GM18498 (cell line): ENCODE data around the gene SHLD1.
"Not testable (repeated sequence)": the region's sequence is repeated elsewhere in the genome, so short reads cannot be mapped to it uniquely, and the experiment has no call there.

Experiments
- ATAC-seq: cut with Tn5 transposase; IDR thresholded peaks from one replicate; pipeline ENCODE4 v1.9.1; 2021; ENCODE audit warnings: mild to moderate bottlenecking, moderate library complexity; ENCODE audit not compliant: unreplicated experiment

Gene SHLD1, protein sequence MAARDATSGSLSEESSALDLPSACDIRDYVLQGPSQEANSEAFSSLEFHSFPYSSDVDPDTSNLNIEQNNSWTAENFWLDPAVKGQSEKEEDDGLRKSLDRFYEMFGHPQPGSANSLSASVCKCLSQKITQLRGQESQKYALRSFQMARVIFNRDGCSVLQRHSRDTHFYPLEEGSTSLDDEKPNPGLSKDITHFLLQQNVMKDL

DNA sequence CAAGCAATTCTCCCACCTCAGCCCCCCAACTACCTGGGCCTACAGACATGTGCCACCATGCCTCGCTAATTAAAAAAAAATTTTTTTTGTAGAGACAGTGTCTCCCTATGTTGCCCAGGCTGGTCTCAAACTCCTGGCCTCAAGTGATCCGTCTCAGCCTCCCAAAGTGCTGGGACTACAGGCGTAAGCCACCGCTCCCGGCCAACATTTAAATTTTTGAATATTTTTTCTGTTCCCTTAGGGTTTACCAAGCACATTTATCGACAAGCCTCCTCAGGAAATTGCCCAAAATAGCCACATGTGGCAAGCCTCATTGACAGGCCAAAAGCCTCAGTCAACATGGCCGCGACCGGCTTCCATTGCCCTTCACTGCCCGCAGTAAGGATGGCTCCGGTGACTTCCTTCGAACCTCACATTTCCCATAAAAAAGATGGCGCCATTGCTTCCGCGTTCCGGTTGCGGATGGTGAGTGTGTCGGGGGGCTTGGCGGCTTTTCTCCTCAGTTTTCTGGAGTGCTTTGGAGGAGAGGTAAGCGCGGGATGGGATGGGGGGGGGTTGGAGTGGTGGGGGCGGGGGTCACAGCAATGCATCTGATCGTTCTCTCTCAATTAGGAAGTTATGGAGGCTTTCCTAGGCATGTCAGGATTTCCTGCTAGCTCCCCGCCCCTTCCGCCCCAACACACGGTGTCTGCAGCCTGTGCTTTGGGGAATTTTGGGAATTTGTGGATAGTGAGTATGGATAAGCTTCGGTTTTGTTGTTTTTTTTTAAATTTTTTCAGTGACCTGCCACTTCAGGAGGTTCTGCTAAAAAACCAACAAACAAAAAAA lies at the start of gene SHLD1:
Gene SHLD1 (plus strand): TSS at position 450 of the 828 bp plus-strand sequence. CDS start 22,465 bp downstream, outside the sequence.
- peak; percentile 97 for ATAC-seq

GRCh38 chr20:5702339-5702738 lies 47.9 kb upstream of the SHLD1 start:
- ATAC-seq, result not testable (repeated sequence)

DNA sequence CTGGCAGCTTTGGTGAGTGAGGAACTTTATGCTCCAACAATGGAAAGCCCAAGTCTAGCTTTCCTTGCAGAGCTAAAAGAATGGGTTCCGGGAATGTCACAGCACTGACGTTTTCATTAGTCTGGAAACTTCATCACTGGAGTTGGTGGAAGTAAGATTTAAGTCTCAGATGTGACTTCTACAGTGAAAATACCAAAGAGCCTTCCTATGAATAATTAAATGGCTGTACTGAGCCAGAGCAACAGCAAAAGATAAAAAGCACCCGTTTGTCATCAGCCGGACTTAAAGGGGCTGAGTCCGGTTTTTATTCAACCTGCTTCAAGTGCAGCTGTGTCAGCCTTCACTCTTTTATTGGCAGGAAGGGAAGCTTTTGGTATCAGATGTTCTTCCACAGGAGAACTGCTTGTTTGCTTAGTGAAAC lies 46.5 kb upstream of the SHLD1 start:
- no peak for ATAC-seq

DNA sequence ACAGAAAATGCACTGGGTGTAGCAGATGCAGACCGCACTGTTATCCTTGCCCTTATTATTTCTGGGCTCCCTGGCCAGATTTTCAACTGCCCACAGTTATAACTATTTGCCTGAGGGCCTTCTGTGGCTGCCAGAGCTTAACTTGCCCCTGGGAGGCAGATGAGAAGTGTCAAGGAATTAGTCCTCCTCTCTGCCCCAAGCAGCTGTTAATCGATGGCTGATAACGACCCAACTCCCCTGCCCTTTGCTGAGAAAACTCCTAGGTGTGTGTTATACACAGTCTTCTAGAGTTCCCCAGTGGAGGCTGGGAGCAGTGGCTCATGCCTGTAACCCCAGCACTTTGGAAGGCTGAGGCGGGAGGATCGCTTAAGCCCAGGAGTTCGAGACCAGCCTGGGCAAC lies 44.4 kb upstream of the SHLD1 start:
- ATAC-seq, result no peak

GRCh38 chr20:5706797-5707196 lies 43.4 kb upstream of the SHLD1 start:
- no peak for ATAC-seq

GRCh38 chr20:5710551-5710950 lies 39.6 kb upstream of the SHLD1 start:
- no peak for ATAC-seq

GRCh38 chr20:5714261-5715041 lies 35.8 kb upstream of the SHLD1 start:
- ATAC-seq, result no peak

GRCh38 chr20:5715071-5715841 lies 34.9 kb upstream of the SHLD1 start:
- ATAC-seq, result no peak

DNA sequence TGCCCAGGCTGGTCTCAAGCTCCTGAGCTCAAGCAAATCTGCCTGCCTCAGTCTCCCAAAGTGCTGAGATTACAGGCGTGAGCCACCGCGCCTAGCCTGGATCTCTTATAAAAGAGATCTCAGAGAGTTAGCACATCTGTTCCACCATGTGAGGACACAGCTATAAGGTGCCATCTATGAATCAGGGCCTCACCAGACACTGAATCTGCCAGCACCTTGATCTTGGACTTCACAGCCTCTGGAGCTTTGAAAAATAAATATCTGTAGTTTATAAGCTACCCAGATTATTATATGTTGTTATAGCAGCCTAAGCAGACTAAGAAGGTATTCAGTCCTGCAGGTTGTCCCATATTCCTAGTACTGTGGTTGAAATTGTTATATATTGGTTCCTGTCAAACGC lies 33.2 kb upstream of the SHLD1 start:
- ATAC-seq, result no peak

GRCh38 chr20:5718896-5719595 lies 31.2 kb upstream of the SHLD1 start:
- no peak for ATAC-seq

DNA sequence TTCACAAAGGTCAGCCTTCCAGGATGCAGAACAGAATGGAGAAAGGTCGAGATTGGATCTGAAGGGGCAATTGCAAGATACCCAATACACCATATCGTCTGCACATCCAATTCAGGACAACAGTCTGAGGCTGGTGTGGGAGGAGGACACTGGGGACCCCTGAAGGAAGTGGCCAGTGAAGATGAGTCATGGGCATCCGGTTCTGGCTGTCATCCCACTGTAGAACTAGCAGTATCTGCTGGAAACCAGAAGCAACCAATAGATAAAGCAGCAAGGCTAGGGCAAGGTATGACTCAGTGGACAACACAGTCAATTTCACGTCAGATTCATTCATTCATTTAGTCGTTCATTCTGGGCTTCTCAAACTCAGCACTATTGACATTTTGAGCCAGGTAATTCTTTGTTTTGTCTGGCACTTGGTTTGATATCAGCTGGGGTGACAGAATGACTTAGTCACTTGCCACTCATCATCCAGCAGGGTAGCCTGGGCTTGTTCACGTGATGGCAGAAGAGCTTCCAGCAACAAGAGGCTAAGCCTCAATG lies 30.3 kb upstream of the SHLD1 start:
- ATAC-seq, result no peak

GRCh38 chr20:5720696-5721095 lies 29.5 kb upstream of the SHLD1 start:
- no peak for ATAC-seq

GRCh38 chr20:5721356-5721755 lies 28.8 kb upstream of the SHLD1 start:
- ATAC-seq, result not testable (repeated sequence)

- no peak for ATAC-seq
These were observed 27.3 kb upstream of the SHLD1 start for GRCh38 chr20:5722927-5723326.

DNA sequence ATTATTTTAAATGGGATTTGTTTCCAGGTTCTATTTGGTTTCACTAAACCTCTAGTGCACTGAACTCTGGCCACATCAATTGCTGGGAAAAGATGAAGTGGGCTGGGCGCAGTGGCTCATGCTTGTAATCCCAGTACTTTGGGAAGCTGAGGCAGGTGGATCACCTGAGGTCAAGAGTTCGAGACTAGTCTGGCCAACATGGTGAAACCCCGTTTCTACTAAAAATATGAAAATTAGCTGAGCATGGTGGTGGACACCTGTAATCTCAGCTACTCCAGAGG lies 25.1 kb upstream of the SHLD1 start:
- not testable (repeated sequence) for ATAC-seq

DNA sequence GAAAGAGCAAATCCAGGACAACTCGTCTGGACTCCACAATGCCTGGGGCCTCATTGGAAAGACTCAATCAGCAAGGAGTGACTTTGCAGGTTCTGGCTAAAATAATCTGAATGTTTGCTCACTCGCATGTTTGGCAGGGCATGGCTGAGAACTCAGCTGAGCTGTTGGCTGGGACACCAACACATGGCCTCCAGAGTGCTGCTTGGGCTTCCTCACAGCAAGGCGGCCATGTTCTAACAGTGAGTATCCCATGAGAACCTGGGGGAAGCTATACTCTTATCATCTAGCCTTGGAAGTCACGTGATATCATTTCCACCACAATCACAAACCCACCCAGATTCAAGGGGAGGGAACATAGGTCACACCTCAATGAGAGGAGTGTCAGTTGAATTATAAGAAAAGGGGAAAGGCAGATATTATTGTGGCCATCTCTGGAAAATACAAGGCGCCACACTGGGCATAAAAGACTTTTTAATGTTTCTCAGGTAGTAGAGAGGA lies 23.1 kb upstream of the SHLD1 start:
- ATAC-seq, result no peak

DNA sequence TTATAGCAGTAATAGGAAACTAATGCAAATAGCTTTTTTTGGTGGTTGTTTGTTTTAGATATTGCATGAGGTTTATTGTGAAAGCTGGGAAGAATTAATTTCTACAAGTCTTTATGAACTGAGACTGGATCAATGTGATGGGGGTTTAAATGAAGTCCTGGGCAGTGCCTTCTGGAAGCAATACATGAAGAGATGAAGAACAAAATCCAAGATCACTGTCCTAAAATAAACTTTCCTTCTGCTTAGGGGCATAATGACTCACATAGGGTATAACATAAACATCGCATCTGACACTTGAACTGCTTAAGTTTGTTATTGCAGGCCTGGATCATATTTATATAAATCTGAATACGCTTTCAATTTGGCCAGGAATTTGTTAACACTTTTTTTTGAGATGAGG lies 20.9 kb upstream of the SHLD1 start:
- no peak for ATAC-seq

DNA sequence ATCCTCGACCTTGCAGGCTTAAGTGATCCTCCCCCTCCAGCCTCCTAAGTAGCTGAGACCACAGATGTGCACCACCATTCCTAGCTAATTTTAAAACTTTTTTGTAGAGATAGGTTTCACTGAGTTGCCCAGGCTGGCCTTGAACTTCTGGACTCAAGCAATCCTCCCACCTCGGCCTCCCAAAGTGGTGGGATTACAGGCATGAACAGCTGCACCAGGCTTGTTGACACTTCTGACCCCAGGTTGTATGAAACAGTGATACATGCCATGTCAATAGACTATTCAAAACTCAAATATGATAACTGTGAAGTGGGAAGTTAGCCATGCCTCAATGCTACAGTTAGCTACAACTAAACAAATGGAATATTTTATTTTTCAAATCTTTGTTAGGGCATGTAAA lies 20.1 kb upstream of the SHLD1 start:
- ATAC-seq, result no peak

- ATAC-seq, result no peak
These were observed 18.3 kb upstream of the SHLD1 start for GRCh38 chr20:5731753-5732366.

DNA sequence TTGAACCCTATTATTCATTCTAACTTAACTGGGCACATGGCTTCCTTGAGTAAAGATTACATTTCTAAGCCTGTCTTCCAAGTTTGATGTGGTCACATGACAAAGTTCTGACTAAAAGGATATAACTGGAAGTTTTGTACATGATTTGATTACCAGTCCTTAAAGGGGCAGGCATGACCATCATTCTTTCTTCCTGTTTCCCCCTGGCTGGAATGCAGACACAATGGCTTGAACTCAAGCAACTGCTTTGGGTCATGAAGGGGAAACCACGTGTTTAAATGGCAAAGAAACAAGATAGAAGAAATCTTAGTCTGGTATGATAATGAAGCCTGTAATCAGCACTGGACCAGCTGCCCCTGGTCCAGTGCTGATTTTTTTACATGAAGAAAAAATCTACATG lies 15.6 kb upstream of the SHLD1 start:
- no peak for ATAC-seq
